ENCODE results near the gene PUM2.

The PUM2 gene

DNA sequence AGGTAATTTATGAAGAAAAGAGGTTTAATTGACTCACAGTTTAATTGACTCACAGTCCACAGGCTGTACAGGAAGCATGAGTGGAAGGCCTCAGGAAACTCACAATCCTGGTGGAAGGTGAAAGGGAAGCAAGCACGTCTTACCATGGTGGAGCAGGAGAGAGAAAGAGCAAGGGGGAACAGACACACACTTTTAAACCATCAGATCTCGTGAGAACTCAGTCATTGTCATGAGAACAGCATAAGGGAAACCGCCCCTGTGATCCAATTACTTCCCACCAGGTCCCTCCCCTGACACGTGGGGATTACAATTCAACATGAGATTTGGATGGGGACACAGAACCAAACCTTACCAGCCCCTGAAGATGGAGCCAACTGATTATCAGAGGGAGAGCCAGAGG is 11.2 kb upstream of the PUM2 start:
- DNase-seq (ENCODE audit: low spot score): no peak
- in situ Hi-C loops (cut with MboI; ENCODE audit: low sequenced_read_pairs, unreplicated experiment): no loop called here
- TF ChIP-seq, protein P1, sequence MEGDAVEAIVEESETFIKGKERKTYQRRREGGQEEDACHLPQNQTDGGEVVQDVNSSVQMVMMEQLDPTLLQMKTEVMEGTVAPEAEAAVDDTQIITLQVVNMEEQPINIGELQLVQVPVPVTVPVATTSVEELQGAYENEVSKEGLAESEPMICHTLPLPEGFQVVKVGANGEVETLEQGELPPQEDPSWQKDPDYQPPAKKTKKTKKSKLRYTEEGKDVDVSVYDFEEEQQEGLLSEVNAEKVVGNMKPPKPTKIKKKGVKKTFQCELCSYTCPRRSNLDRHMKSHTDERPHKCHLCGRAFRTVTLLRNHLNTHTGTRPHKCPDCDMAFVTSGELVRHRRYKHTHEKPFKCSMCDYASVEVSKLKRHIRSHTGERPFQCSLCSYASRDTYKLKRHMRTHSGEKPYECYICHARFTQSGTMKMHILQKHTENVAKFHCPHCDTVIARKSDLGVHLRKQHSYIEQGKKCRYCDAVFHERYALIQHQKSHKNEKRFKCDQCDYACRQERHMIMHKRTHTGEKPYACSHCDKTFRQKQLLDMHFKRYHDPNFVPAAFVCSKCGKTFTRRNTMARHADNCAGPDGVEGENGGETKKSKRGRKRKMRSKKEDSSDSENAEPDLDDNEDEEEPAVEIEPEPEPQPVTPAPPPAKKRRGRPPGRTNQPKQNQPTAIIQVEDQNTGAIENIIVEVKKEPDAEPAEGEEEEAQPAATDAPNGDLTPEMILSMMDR (IDR thresholded peaks at IDR 0.05; ENCODE audit: borderline replicate concordance, control extremely low read depth, extremely low read depth, insufficient read depth, missing control alignments): no peak

DNA sequence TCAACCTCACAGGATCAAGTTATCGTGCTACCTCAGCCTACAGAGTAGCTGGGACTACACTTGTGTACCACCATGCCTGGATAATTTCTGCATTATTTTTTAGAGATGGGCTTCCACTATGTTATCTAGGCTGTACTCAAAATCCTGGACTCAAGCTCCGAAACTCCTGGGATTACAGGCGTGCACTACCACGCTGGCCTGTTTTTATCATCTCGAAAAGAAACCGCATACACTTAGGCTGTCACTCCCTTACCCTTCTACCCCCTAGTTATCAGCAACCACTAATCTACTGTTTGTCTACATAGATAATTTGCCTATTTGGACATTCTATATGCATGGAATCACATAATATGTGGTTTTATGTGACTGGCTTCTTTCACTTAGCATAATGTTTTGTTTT is 8.5 kb upstream of the PUM2 start:
- TF ChIP-seq, protein P1 (IDR thresholded peaks at IDR 0.05; ENCODE audit: borderline replicate concordance, control extremely low read depth, extremely low read depth, insufficient read depth, missing control alignments): no peak
- DNase-seq (ENCODE audit: low spot score): no peak
- in situ Hi-C loops (cut with MboI; ENCODE audit: low sequenced_read_pairs, unreplicated experiment): no loop called here

DNA sequence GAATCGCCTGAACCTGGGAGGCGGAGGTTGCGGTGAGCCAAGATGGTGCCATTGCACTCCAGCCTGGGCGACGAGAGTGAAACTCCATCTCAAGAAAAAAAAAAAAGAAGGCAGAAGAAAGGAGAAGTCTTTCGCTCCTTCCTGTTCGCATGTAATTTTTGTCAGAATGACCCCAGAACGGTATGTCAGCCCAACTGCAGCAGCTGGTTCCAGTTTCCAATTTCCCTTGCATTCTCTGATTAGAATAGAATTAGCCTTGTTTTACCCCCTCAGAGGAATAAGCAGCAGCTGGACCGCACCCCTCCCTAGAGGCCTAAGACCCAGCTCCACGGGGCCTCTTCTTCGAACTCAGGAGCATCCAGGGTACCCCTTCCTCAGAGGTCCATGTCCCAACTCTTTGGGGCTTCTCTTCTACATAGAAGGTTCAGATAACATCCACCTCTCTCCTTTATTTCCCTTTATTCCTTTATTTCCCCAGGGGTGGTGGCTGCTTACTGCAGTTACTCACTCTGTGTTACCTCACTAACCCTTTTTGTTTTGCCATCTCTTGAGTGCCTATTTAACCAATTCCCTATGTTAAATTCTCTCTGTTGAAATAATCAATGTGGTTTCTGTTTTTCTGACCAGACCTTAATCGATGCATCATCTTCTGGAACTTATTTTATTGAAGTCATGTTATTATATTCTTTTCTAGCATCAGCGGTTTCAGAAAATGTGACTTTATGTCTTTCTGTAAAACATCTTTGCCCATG is 7.2 kb upstream of the PUM2 start:
- no peak for DNase-seq (ENCODE audit: low spot score)
- in situ Hi-C loops (cut with MboI; ENCODE audit: low sequenced_read_pairs, unreplicated experiment): no loop called here
- TF ChIP-seq, protein P1 (IDR thresholded peaks at IDR 0.05; ENCODE audit: borderline replicate concordance, control extremely low read depth, extremely low read depth, insufficient read depth, missing control alignments): no peak

DNA sequence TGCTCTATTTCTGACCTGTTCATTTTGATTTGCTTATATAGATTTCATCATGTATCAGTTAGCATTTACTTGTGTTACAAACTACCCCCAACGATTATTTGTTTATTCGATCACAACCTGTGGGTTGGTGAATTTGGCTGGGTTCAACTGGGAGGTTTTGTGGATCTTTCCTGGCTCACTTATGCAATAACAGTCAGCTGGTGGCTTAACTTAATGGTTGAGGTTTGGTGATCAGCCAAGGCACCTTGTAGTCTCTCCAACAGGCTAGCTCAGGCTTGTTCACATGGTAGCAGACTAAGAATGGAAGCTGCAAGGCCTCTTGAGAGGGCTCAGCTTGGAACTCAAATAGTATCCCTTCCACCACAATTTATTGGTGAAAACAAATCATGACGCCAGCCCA is 5.4 kb upstream of the PUM2 start:
- in situ Hi-C loops (cut with MboI; ENCODE audit: low sequenced_read_pairs, unreplicated experiment): no loop called here
- DNase-seq (ENCODE audit: low spot score): no peak

DNA sequence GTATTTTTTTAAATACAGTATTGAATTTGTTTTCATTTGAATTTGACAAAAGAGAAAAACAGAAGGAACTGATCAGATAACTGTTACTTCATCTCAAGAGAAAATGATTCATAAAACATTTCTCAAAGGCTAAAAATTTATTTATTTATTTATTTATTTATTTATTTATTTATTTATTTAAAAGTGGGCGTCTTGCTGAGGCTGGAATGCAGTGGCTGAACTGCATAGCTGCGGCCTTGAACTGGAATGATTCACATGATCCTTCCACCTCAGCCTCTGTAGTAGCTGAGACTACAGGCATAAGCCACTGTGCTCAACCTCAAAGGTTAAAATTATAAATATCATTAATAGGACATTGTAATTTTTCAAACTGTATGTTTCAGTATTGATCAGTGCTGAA is 4.5 kb upstream of the PUM2 start:
- no peak for DNase-seq (ENCODE audit: low spot score)
- TF ChIP-seq, protein P1 (IDR thresholded peaks at IDR 0.05; ENCODE audit: borderline replicate concordance, control extremely low read depth, extremely low read depth, insufficient read depth, missing control alignments): no peak
- in situ Hi-C loops (cut with MboI; ENCODE audit: low sequenced_read_pairs, unreplicated experiment): no loop called here

More for the DNA sequence above, 5.4 kb upstream of the PUM2 start:
- TF ChIP-seq, protein P1 (IDR thresholded peaks at IDR 0.05; ENCODE audit: borderline replicate concordance, control extremely low read depth, extremely low read depth, insufficient read depth, missing control alignments): no peak

DNA sequence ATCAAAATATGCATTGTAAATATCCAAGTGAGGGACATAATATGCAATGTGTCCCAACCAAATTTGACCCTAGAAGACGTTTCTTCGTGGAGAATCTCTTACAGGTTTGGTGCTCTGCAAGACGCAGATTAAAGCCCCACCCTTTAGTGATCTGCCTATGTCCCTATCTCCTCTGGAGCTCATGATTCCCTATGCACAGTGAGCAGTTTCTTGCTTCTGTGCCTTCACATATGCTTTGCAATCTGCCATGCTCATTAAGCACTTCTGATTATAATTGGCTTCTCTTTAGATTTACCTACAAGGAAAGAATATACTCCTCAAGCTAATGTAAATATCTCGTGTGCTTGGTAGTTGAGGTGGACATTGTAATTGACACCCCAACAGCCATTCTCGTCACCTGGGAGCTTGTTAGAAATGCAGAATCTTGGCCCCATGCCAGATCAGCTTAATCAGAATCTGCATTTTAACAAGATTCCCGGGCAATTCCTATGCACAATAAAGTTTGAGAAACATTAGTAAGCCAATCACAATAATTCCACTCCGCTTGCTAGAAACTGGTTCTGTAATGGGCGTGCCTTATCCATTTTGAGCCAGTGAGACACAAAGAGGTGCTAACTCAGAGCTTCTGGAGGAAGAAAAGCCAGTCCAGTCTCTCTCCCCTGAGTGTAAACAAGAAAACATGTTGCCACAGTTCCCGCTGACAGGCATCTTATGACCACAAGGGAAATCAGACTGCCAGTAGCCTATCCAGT is 2.8 kb upstream of the PUM2 start:
- in situ Hi-C loops (cut with MboI; ENCODE audit: low sequenced_read_pairs, unreplicated experiment): no loop called here
- DNase-seq (ENCODE audit: low spot score): no peak
- TF ChIP-seq, protein P1 (IDR thresholded peaks at IDR 0.05; ENCODE audit: borderline replicate concordance, control extremely low read depth, extremely low read depth, insufficient read depth, missing control alignments): no peak

Data from GM13976 (cell line).